Measurements from ENCODE around the gene GAR1.

GAR1 gene

GRCh38 chr4:109826719-109827118 is 11.2 kb downstream of the GAR1 start:
- no peak overlapping the region for H3K4me3 ChIP-seq (ENCODE audit: low read depth, low read length)
- peak; percentile 21 for DNase-seq (ENCODE audit: low read depth)

GRCh38 chr4:109827672-109828071 is 12.1 kb downstream of the GAR1 start, which contains the start of gene RRH:
Gene RRH (plus strand): TSS chr4:109827972. CDS start chr4:109828028, 56 bp downstream.
- no peak for TF ChIP-seq MAX (IDR thresholded peaks at IDR 0.05; ENCODE audit: low read depth, low read length)
- no peak for TF ChIP-seq MYC (IDR thresholded peaks at IDR 0.05; ENCODE audit: low read depth, low read length)
- no peak for TF ChIP-seq POLR2A (IDR thresholded peaks at IDR 0.05; ENCODE audit: extremely low read depth, insufficient read length)
- TF ChIP-seq CTCF (IDR thresholded peaks at IDR 0.05; ENCODE audit: low read depth, low read length), result no peak
- no peak within 1 kb of the TSS for H3K4me3 ChIP-seq (ENCODE audit: low read depth, low read length)
- DNase-seq (ENCODE audit: low read depth), result no peak

More at GRCh38 chr4:109826719-109827118, 11.2 kb downstream of the GAR1 start:
- TF ChIP-seq POLR2A (IDR thresholded peaks at IDR 0.05; ENCODE audit: extremely low read depth, insufficient read length), result no peak
- TF ChIP-seq CTCF (IDR thresholded peaks at IDR 0.05; ENCODE audit: low read depth, low read length), result peak; percentile 22

- no peak overlapping the region for H3K4me3 ChIP-seq (ENCODE audit: low read depth, low read length)
- no peak for DNase-seq (ENCODE audit: low read depth)
- TF ChIP-seq CTCF (IDR thresholded peaks at IDR 0.05; ENCODE audit: low read depth, low read length), result no peak
- no peak for TF ChIP-seq POLR2A (IDR thresholded peaks at IDR 0.05; ENCODE audit: extremely low read depth, insufficient read length)
- TF ChIP-seq MAX (IDR thresholded peaks at IDR 0.05; ENCODE audit: low read depth, low read length), result no peak
- TF ChIP-seq MYC (IDR thresholded peaks at IDR 0.05; ENCODE audit: low read depth, low read length), result no peak
Measured at GRCh38 chr4:109833756-109834155, 18.2 kb downstream of the GAR1 start.

- DNase-seq (ENCODE audit: low read depth), result no peak
- TF ChIP-seq POLR2A (IDR thresholded peaks at IDR 0.05; ENCODE audit: extremely low read depth, insufficient read length), result no peak
- TF ChIP-seq MAX (IDR thresholded peaks at IDR 0.05; ENCODE audit: low read depth, low read length), result no peak
- TF ChIP-seq CTCF (IDR thresholded peaks at IDR 0.05; ENCODE audit: low read depth, low read length), result no peak
- TF ChIP-seq MYC (IDR thresholded peaks at IDR 0.05; ENCODE audit: low read depth, low read length), result no peak
- H3K4me3 ChIP-seq (ENCODE audit: low read depth, low read length), result no peak overlapping the region
Measured at GRCh38 chr4:109836985-109837384, 21.4 kb downstream of the GAR1 start.

- no peak for TF ChIP-seq CTCF (IDR thresholded peaks at IDR 0.05; ENCODE audit: low read depth, low read length)
- no peak for TF ChIP-seq POLR2A (IDR thresholded peaks at IDR 0.05; ENCODE audit: extremely low read depth, insufficient read length)
- no peak for TF ChIP-seq MAX (IDR thresholded peaks at IDR 0.05; ENCODE audit: low read depth, low read length)
- no peak for TF ChIP-seq MYC (IDR thresholded peaks at IDR 0.05; ENCODE audit: low read depth, low read length)
- no peak overlapping the region for H3K4me3 ChIP-seq (ENCODE audit: low read depth, low read length)
- no peak for DNase-seq (ENCODE audit: low read depth)
Measured at GRCh38 chr4:109846395-109847098, 31.0 kb downstream of the GAR1 start.

Measured in NB4 (cell line).